ENCODE data around the gene SSTR5. TPM values are rescaled to one million over a fixed set of nuclear protein-coding genes. Genes with fewer than 3 reads are reported as not detected.

SSTR5 gene
- polyA plus RNA-seq, 1 donor: not detected

DNA sequence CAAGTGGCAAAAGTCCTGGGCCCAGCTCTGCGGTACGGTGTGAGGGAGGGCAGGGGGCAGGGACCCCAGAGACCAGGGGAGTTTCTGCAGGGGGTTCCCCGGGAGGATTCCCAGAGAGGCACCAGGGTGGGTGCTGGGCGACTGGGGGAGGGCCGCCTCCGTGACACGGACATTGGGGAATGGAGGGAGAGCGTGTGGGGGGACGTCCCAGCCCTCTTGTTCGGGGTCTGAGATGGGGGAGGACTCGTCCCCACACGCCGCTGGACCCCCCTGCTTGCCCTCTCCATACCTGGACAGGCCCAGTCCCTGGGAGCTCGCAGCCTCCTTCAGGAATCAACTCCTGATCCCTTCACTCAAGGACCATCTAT lies 49.8 kb downstream of the SSTR5 start:
- DNase-seq (ENCODE audit: low read depth): no peak

- no peak for DNase-seq (ENCODE audit: low read depth)
Observed at GRCh38 chr16:1123525-1124230, 51.1 kb downstream of the SSTR5 start.

- DNase-seq (ENCODE audit: low read depth): no peak
Observed at GRCh38 chr16:1124291-1124690, 51.7 kb downstream of the SSTR5 start.

DNA sequence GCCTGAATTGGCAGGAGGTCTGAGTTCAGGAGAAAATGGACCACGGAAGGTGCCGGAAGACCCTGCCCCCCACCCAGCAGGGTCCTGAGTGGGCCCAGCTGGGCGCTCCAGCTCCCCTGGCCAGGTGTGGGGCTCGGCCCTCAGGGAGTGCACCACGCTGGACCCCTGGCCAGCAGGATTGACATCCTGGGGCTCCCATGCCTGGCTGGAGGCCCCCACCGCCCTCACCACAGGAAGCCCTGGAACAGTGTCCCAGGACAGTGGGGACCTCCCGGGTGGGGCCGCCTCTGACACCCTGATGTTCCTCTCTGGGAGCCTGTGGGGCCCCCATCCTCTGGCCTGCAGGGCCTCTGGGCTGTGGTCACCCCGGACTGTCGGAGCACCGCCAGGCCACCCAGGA lies 52.2 kb downstream of the SSTR5 start:
- DNase-seq (ENCODE audit: low read depth): no peak

- DNase-seq (ENCODE audit: low read depth): no peak
Observed at GRCh38 chr16:1125471-1125870, 52.9 kb downstream of the SSTR5 start.

DNA sequence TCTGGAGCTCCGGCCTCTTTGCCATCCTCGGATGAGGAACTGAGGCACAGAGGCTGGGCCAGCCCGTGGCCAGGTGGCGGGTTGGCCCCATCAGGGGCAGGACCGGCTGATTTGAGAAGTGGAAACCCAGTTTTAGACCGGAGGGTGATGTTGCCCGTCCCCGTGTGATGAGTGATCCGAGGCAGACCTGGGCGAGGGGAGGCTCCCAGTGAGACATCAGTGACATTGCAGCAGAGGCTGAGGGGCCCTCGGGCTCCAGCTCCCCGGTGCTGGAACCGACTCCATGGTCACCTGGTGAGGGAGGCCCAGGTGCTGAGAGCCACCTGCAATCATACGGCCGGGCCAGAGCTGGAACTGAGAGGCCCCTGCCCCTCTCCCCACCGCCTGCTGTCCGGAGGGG lies 53.5 kb downstream of the SSTR5 start:
- DNase-seq (ENCODE audit: low read depth): no peak

DNA sequence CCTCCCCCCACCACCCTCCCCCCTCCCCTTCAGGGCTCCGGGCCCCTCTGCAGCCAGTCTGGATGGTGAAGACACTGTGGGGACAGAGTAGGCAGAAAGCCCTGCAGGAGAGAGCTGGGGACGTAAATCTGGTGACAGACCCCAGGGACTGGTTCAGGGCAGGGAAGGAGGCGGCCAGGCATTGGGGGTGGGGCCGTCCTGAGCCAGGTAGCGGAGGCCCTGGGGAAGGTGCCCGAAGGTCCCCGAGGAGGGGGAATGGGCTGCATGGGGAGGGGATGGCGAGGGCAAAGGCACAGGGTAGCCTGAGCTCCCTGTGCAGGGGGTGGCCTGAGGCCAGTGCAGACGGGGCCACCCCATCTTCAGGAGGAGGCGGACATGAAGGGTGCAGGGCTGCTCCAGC lies 54.0 kb downstream of the SSTR5 start:
- DNase-seq (ENCODE audit: low read depth): no peak

- DNase-seq (ENCODE audit: low read depth): no peak
Observed at GRCh38 chr16:1127101-1127500, 54.6 kb downstream of the SSTR5 start.

- no peak for DNase-seq (ENCODE audit: low read depth)
Observed at GRCh38 chr16:1127971-1128715, 55.6 kb downstream of the SSTR5 start.

DNA sequence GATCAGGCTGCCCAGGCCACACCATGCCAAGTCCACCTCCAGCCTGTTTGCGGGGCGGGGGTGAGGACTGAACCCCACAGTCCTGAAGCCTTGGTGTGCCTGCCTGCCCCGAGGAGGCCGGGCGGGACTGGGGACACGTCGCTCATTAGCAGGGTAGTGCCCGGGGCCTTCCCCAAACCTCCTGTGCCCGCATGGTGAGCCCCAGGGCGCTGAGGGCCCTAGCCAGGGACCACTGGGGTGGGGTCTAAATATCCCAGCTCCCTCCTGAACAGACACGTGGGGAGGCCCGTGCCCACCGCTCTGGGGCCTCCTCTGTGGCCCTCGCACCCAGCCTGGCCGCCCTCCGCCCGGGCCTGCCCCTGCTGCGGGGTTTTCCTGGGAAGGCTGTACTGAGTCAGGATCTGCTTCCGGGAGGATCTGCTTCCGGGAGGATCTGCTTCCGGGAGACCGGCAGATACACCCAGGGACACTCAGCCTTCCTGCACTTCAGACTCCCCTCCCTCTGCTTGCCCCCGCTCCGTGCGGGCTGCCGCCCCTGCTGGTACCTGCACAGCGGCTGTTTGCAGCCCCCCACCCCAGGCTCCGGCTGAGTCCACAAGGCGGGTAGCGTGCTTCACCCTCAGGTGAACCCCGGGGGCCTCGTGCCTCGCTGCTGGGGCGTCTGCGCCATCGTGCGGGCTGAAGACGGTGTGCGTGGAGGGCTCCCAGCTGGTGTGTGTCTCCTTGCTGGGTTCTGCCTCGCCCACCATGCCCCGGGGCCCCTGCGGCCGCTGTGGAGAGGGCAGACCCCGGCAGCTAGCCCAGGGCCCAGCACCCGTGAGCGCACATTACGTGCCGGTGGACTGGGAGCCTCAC lies 56.8 kb downstream of the SSTR5 start:
- DNase-seq (ENCODE audit: low read depth): no peak

- DNase-seq (ENCODE audit: low read depth): no peak
Observed at GRCh38 chr16:1130382-1130781, 57.8 kb downstream of the SSTR5 start.

Other genes starting within 250 kb of the SSTR5 start
- 9.4 TPM for gene LMF1, start 101.8 kb upstream of the SSTR5 start, polyA plus RNA-seq (ENCODE audit: insufficient read length)
- gene SOX8, start 91.0 kb upstream of the SSTR5 start, polyA plus RNA-seq (ENCODE audit: insufficient read length): 36.9 TPM
- not detected for gene C1QTNF8, start 23.5 kb downstream of the SSTR5 start, polyA plus RNA-seq (ENCODE audit: insufficient read length)
- gene CACNA1H, start 80.4 kb downstream of the SSTR5 start, polyA plus RNA-seq (ENCODE audit: insufficient read length): 51.6 TPM
- 1.4 TPM for gene TPSG1, start 152.5 kb downstream of the SSTR5 start, polyA plus RNA-seq (ENCODE audit: insufficient read length)
- gene TPSB2, start 157.4 kb downstream of the SSTR5 start, polyA plus RNA-seq (ENCODE audit: insufficient read length): 2.6 TPM
- 1.2 TPM for gene TPSAB1, start 168.0 kb downstream of the SSTR5 start, polyA plus RNA-seq (ENCODE audit: insufficient read length)
- 0.49 TPM for gene TPSD1, start 183.3 kb downstream of the SSTR5 start, polyA plus RNA-seq (ENCODE audit: insufficient read length)
- 91.1 TPM for gene UBE2I, start 236.9 kb downstream of the SSTR5 start, polyA plus RNA-seq (ENCODE audit: insufficient read length)

Data from forelimb muscle (tissue), 1 donor.